Left colon (tissue), 2 donors: ENCODE results near the gene EXOSC7. TPM values are rescaled to one million over a fixed set of nuclear protein-coding genes. Genes with fewer than 3 reads are reported as not detected.
A peak's percentile ranks its signal among the peaks of the same experiment; 100 is the strongest.
"Not testable (repeated sequence)": the region's sequence is repeated elsewhere in the genome, so short reads cannot be mapped to it uniquely, and the experiment has no call there.

ENCODE experiments used
- ATAC-seq: fragments of 200-7000 bp; cut with Tn5 transposase; one replicate; pipeline ENCODE4 v1.9.1; 2020; ENCODE audit warnings: mild to moderate bottlenecking, moderate library complexity
- DNase-seq, 2 donors: peaks; one replicate each; pipeline ENCODE4 v3.0.0-alpha.2; 2020
- intact Hi-C, 2 donors: fragments of 100-400 bp; cut with DNase I in 1 of 2; cut with micrococcal nuclease in 1 of 2; formaldehyde crosslinking; loops; one replicate each; pipeline versions ENCODE4 v1.11.2 to v1.14.0; 2022; cut with DNase I, micrococcal nuclease
- total RNA-seq, 2 donors: library from RNA; stranded (reverse); fragmentation: NEBNext Ultra II Directional; extraction: Animal tissue kit (Norgen Biotek cat#: 25700); gene quantifications; one replicate each; pipeline ENCODE4 v1.2.1, GENCODE V29; 2021
- donor health status: DM: no; HTN: no; CAD: no.
- donor health status: DM: yes; HTN: yes; CAD: no.

Gene EXOSC7
- total RNA-seq, 2 donors from 2014 or later, result 18.9 to 22.2 TPM

GRCh38 chr3:45037720-45038455 lies 61.8 kb downstream of the EXOSC7 start:
- ATAC-seq, result peak; percentile 82

GRCh38 chr3:45041666-45042065 lies 65.6 kb downstream of the EXOSC7 start:
- no peak for ATAC-seq
- DNase-seq, result no peak
- intact Hi-C loops, result loop anchor here (5.0 to 10.0 kb wide), 3 partner anchors 171 to 456 kb away; partner anchors contain the start of gene TMEM158 (in 1 of the 2)

More at GRCh38 chr3:45037720-45038455, 61.8 kb downstream of the EXOSC7 start:
- peak; percentile 91 to 95 for DNase-seq
- intact Hi-C loops, result loop anchor here in 1 of 2 donors (10.0 kb wide), 1 partner anchor 467 kb away; no protein-coding TSS in a partner anchor

- DNase-seq (no peak), ATAC-seq (no peak)
- intact Hi-C loops, result loop anchor here (5.0 to 10.0 kb wide), 3 partner anchors 170 to 455 kb away; partner anchors contain the start of gene TMEM158 (in 1 of the 2)
Measured at GRCh38 chr3:45042162-45042561, 66.1 kb downstream of the EXOSC7 start.

- intact Hi-C loops, result loop anchor here (5.0 to 10.0 kb wide), 3 partner anchors 168 to 453 kb away; partner anchors contain the start of gene TMEM158 (in 1 of the 2)
- ATAC-seq (no peak), DNase-seq (no peak)
Measured at GRCh38 chr3:45043728-45044299, 67.8 kb downstream of the EXOSC7 start.

GRCh38 chr3:45048244-45048643 lies 72.2 kb downstream of the EXOSC7 start:
- intact Hi-C loops, result loop anchor here in 1 of 2 donors (10.0 kb wide), 1 partner anchor 177 kb away; the partner anchor contains the start of gene TMEM158

GRCh38 chr3:45049807-45050206 lies 73.8 kb downstream of the EXOSC7 start:
- intact Hi-C loops, result loop anchor here in 1 of 2 donors (10.0 kb wide), 1 partner anchor 175 kb away; the partner anchor contains the start of gene TMEM158
- DNase-seq (no peak), ATAC-seq (peak; percentile 35)

More at GRCh38 chr3:45048244-45048643, 72.2 kb downstream of the EXOSC7 start:
- DNase-seq (no peak), ATAC-seq (no peak)

- DNase-seq (no peak), ATAC-seq (no peak)
- intact Hi-C loops, result no loop called here
Measured at GRCh38 chr3:45051685-45052084, 75.6 kb downstream of the EXOSC7 start.

GRCh38 chr3:45053805-45054195 lies 77.8 kb downstream of the EXOSC7 start:
- DNase-seq, intact Hi-C loops: not testable (repeated sequence)

GRCh38 chr3:45054196-45054857 lies 78.3 kb downstream of the EXOSC7 start:
- intact Hi-C loops, result no loop called here
- ATAC-seq (no peak), DNase-seq (no peak)

More at GRCh38 chr3:45053805-45054195, 77.8 kb downstream of the EXOSC7 start:
- ATAC-seq, result not testable (repeated sequence)

- intact Hi-C loops, result no loop called here
- DNase-seq (no peak), ATAC-seq (no peak)
Measured at GRCh38 chr3:45055032-45055410, 79.0 kb downstream of the EXOSC7 start.

GRCh38 chr3:45055411-45056143 lies 79.5 kb downstream of the EXOSC7 start:
- intact Hi-C loops, result no loop called here
- no peak for DNase-seq
- no peak for ATAC-seq

- DNase-seq (no peak), ATAC-seq (peak; percentile 30)
- intact Hi-C loops, result no loop called here
Measured at GRCh38 chr3:45056608-45057301, 80.7 kb downstream of the EXOSC7 start.

GRCh38 chr3:45057557-45057956 lies 81.5 kb downstream of the EXOSC7 start:
- intact Hi-C loops, result no loop called here
- ATAC-seq (no peak), DNase-seq (no peak)

- intact Hi-C loops, result no loop called here
- ATAC-seq, result no peak
- DNase-seq, result no peak
Measured at GRCh38 chr3:45059132-45059531, 83.1 kb downstream of the EXOSC7 start.

- DNase-seq (no peak), ATAC-seq (no peak)
- intact Hi-C loops, result no loop called here
Measured at GRCh38 chr3:45060165-45060892, 84.3 kb downstream of the EXOSC7 start.
